Neural progenitor cell (in vitro differentiated cells): ENCODE results near the gene LTBP3.

Experiments used
- EZH2 ChIP-seq: fragments of 200-600 bp; sonication (generic); IDR thresholded peaks from 2 replicates; pipeline ENCODE4 v1.6.1; 2017; ENCODE audit warnings: antibody characterized with exemption, mild to moderate bottlenecking, moderate library complexity
- TF ChIP-seq, protein P1 (sequence below): fragments of 200-600 bp; sonication (generic); IDR thresholded peaks from 2 replicates; pipeline ENCODE4 v1.5.1; 2017; ENCODE audit warnings: antibody characterized with exemption, mild to moderate bottlenecking

DNA sequence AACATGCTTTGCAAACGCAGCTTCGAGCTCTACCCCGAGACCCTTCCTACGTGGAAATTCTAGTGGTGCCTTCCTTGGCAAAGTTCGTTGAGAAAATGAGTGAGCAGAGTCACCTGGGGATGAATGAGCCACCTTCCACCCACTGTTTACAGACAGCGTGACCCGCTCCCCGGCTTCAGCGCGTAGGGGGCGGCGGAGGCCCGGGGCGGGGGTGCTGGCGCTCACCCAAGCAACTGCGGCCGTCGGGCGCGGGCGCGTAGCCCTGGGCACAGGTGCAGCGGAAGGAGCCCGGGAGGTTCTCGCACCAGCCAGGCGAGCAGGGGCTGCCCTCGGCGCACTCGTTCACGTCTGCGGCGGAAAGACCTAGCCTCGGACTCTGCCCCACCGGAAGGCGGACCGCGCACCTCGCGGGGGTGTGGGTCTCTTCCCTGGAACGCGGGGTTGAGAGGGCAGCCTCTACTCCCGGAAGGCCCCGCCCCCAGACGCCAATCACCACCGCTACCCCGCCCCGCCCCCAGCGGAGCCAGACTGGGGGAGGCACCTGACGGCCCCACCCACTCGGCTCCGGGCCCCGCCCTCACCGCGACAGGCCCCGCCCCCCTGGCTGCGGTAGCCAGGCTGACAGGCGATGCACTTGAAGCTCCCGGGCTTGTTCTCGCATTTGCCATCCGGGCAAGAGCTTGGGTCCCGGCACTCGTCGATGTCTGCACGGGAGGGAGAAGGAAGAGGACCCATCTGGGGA is 11.8 kb downstream of the LTBP3 start:
- TF ChIP-seq, protein P1, sequence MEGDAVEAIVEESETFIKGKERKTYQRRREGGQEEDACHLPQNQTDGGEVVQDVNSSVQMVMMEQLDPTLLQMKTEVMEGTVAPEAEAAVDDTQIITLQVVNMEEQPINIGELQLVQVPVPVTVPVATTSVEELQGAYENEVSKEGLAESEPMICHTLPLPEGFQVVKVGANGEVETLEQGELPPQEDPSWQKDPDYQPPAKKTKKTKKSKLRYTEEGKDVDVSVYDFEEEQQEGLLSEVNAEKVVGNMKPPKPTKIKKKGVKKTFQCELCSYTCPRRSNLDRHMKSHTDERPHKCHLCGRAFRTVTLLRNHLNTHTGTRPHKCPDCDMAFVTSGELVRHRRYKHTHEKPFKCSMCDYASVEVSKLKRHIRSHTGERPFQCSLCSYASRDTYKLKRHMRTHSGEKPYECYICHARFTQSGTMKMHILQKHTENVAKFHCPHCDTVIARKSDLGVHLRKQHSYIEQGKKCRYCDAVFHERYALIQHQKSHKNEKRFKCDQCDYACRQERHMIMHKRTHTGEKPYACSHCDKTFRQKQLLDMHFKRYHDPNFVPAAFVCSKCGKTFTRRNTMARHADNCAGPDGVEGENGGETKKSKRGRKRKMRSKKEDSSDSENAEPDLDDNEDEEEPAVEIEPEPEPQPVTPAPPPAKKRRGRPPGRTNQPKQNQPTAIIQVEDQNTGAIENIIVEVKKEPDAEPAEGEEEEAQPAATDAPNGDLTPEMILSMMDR, result no peak
- peak; percentile 61 for TF ChIP-seq EZH2
